ENCODE results near the gene EPC2.

GRCh38 chr2:148754864-148755263 is 110.3 kb downstream of the EPC2 start:
- TF ChIP-seq EZH2 (IDR thresholded peaks at IDR 0.05; ENCODE audit: insufficient read depth, poor library complexity, severe bottlenecking) (no peak), EZH2phosphoT487 (IDR thresholded peaks at IDR 0.05; ENCODE audit: insufficient read depth, low read depth) (no peak)

All from GM23248 (cell line).